A673 (cell line): ENCODE measurements around the gene IQCH.

Source experiments
- CTCF ChIP-seq: fragments of 300-800, 200-600 bp; sonication (generic); conservative IDR thresholded peaks from 2 replicates; pipeline ENCODE4 v1.5.1; 2017; ENCODE audit warnings: low read depth, mild to moderate bottlenecking, antibody characterized with exemption, low read length, moderate library complexity, mixed read lengths
- EZH2 ChIP-seq: fragments of 200-600 bp; sonication (generic); IDR thresholded peaks from 2 replicates; pipeline ENCODE4 v1.6.1; 2017; ENCODE audit warnings: borderline replicate concordance, low read depth, mild to moderate bottlenecking, mixed read lengths, antibody characterized with exemption, low read length; ENCODE audit not compliant: poor library complexity, severe bottlenecking

GRCh38 chr15:67505675-67506572, 251.3 kb downstream of the IQCH start:
- TF ChIP-seq CTCF (no peak), EZH2 (no peak)
